8988T (cell line): ENCODE measurements around the gene ZNF609.

Experiments used
- DNase-seq: peaks from one replicate; pipeline ENCODE4 v3.0.0; 2011

Gene ZNF609, protein sequence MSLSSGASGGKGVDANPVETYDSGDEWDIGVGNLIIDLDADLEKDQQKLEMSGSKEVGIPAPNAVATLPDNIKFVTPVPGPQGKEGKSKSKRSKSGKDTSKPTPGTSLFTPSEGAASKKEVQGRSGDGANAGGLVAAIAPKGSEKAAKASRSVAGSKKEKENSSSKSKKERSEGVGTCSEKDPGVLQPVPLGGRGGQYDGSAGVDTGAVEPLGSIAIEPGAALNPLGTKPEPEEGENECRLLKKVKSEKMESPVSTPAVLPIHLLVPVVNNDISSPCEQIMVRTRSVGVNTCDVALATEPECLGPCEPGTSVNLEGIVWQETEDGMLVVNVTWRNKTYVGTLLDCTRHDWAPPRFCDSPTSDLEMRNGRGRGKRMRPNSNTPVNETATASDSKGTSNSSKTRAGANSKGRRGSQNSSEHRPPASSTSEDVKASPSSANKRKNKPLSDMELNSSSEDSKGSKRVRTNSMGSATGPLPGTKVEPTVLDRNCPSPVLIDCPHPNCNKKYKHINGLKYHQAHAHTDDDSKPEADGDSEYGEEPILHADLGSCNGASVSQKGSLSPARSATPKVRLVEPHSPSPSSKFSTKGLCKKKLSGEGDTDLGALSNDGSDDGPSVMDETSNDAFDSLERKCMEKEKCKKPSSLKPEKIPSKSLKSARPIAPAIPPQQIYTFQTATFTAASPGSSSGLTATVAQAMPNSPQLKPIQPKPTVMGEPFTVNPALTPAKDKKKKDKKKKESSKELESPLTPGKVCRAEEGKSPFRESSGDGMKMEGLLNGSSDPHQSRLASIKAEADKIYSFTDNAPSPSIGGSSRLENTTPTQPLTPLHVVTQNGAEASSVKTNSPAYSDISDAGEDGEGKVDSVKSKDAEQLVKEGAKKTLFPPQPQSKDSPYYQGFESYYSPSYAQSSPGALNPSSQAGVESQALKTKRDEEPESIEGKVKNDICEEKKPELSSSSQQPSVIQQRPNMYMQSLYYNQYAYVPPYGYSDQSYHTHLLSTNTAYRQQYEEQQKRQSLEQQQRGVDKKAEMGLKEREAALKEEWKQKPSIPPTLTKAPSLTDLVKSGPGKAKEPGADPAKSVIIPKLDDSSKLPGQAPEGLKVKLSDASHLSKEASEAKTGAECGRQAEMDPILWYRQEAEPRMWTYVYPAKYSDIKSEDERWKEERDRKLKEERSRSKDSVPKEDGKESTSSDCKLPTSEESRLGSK (N-terminal part only)

DNA sequence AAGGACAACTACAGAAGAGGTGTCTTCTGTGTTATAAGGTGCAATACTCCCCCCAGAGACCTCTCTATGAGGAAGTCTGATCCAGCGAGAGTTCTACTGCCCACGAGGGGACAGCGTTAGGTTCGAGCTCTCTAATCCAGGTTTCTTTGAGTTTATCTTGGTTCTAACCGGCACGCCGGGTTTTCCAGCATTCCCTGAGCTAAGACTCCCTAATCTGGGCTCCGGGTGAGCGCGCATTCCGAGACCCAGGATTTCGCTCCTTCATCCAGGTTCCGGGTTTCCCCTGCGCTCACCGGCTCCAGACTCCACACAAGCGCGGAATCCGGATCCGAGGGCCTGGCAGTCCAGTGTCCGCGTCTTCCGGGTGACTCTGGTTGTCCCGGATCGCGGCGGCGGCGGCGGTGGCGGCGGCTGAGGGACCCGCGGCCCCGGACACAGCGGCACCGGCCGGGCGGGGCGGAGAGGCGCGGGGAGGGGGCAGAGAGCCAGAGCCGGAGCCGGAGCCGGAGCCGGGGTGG lies at the start of gene ZNF609:
Gene ZNF609 (plus strand): TSS at position 373 of the 518 bp plus-strand sequence. CDS start 38,842 bp downstream, outside the sequence.
- DNase-seq, result peak; percentile 82

- no peak for DNase-seq
These were observed 48.2 kb upstream of the ZNF609 start for GRCh38 chr15:64412216-64412615.

- no peak for DNase-seq
These were observed 37.7 kb upstream of the ZNF609 start for GRCh38 chr15:64422697-64423096.

DNA sequence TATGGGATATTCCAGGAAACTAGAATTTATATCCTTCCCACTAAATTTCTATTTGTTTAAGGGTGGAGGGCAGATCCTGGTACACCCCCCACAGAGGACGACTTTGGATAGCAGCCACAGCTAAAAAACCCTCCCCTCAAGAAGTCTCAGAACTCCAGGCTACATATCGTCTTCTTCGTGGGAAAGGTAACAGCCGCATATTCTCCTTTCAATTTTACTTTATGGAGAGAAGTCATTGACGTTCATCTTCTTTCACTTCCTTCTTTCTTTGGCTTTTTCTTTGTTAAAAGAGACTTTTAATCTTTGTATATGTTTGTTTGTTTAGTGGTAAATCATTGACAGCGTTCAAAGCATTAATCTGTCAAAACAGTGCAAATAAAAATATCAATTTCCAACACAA lies 36.4 kb upstream of the ZNF609 start:
- DNase-seq, result no peak

GRCh38 chr15:64425221-64425620 lies 35.2 kb upstream of the ZNF609 start:
- no peak for DNase-seq

- DNase-seq, result no peak
These were observed 33.4 kb upstream of the ZNF609 start for GRCh38 chr15:64426845-64427465.

DNA sequence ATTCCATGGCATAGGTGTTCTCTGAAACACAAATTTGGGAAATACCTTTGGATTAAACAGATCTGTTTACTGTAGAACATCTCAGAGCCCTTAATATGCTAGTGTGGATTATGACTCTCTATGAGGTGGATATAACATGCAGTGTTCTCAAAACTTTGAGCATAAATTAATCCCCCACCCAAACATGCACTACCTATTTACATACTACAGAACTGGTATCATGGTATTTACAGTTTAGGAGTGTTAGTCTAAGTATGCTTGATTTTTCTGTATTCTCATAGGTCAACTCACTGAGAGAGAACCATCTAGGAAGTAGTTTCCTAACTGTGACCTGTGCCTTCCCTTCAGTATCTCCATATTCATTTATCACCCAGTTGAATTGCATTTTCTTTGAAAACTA lies 30.9 kb upstream of the ZNF609 start:
- DNase-seq, result no peak

DNA sequence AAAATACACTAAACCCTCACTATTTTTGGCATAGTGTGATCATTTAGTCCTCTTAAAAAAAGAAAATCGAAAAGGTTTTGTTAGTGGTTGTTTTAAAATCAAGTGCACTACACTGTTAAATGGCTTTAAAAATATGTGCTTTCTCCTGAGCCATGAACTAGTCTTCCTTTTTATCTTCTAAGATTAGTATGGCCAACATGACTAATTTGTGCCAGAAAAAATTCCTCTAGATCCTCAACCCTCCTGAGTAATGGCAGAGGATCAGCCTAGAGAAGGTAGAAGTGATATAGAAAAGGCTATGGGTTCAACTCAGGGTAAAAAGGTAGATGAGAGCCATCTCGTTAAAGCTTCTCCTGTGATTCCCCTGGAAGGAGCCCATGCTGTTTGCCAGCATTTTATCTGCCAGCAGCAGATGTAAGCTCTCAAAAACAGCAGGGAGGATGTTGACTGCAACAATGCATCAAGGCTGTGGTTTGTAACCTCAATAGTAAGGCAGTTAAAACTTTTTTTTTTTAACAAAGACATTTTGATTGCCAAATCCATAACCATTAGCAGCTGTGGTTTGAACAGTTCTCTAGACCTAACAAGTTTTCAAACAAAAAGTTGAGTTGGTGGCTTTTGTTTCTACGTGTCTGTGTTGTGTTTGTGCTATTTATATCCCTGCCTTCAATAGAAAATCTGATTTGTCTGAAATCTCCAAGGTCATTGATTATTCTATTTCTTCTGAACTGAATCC lies 30.2 kb upstream of the ZNF609 start:
- DNase-seq, result no peak

DNA sequence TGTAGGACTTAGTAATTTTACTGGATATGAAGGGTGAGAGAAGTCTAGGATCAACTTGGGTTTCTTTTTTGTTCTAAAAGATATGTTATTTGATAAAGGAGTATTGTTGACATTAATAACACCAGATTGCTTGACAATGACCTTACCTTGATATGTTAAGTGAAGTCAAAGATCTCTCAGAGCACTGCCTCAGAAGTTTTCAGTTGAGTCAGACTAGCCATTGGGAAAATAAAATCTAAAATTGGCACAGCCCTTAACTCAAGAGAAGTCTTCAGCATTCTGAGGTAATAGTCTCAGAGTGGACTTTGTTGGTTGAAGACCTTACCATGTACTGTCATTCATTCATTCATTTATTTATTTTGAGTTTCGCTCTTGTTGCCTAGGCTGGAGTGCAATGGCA lies 22.4 kb upstream of the ZNF609 start:
- DNase-seq, result no peak

- no peak for DNase-seq
These were observed 21.5 kb upstream of the ZNF609 start for GRCh38 chr15:64438653-64439447.

DNA sequence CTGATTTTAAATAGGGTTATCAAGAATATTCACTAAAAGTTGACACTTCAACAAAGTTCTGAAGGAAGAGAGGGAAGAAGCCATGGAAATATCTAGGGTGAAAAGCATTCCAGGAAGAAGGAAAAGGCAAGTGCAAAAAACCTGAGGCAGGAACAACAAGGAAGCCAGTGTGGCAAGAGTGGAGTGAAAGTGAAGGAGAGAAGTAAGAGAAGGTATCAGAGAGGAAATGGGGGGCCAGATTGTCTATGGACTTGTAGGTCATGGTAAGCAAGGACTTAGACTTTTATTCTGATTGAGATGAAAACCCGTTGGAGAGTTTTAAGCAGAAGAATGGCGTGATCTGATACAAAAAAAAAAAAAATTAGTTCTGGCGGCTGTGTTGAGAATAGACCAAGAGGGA lies 18.5 kb upstream of the ZNF609 start:
- no peak for DNase-seq

- no peak for DNase-seq
These were observed 17.4 kb upstream of the ZNF609 start for GRCh38 chr15:64443016-64443415.

DNA sequence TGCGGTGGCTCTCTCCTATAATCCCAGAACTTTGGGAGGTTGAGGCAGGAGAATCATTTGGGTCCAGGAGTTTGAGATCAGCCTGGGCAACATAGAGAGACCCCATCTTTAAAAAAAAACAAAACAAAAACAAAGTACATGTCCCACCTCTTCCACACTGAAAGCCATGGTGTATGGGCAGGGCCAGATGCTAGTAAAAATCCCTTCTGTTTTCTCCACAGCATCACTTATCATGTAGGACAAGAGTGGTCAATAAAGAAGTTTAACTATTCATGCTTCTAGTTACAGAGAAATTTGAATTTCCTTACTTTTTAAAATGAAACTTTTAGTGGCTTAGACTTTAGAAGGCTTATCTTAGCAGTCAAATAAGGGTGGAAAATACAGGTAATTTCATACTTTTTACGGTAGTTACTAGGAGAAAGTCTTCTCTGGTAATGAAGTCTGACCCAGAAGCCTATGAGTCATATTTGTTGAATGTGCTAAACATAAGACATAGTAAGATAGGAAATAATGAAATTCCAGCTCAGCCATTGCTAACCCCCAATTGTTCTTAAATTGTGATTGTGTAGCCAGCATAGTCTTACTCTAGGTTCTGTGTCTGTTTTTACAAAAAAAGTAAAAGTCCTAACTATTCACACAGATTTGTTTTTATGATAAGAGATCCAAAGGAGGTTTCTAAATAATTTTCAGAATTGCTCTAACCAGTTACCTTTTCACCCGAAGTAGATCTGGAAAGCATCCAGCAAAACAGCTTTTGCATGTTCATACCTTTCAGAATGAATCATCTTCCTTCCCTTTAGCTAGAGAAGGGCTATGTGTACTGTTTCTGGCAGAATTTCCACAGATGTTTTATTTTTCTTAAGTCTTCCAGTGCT lies 16.4 kb upstream of the ZNF609 start:
- DNase-seq, result peak; percentile 13

GRCh38 chr15:64444836-64445235 lies 15.5 kb upstream of the ZNF609 start:
- DNase-seq, result no peak

- no peak for DNase-seq
These were observed 12.7 kb upstream of the ZNF609 start for GRCh38 chr15:64447536-64448315.

- no peak for DNase-seq
These were observed 7.2 kb upstream of the ZNF609 start for GRCh38 chr15:64452988-64453688.

- DNase-seq, result no peak
These were observed 6.7 kb upstream of the ZNF609 start for GRCh38 chr15:64453689-64454037.

DNA sequence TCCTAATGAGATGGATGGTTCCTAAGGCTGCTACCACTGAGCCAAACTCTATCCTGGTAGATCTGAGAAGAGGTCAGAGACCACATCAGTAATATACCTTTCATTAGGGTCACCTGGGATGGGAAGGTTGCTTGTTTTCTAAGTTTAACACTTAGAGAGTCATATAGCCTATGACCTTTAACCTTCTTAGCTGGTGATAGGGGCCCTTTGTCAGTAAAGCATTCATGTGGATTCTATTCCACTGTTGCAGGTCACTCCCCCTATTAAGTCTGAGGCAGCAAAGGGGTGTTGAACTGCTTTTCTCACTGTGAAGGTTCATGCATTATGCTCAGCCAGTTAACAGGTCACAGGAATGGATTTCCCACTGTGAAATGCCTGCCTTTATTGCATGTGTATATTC lies 6.1 kb upstream of the ZNF609 start:
- no peak for DNase-seq

GRCh38 chr15:64455961-64456371 lies 4.4 kb upstream of the ZNF609 start:
- no peak for DNase-seq
